B cell (primary cell): Measurements from ENCODE around the gene PPP3R1. TPM values are rescaled to one million over a fixed set of nuclear protein-coding genes. Genes with fewer than 3 reads are reported as not detected.
A peak's percentile ranks its signal among the peaks of the same experiment; 100 is the strongest.

ENCODE experiments used
- ATAC-seq: fragments of 200-7000 bp; cut with Tn5 transposase; one replicate; pipeline ENCODE4 v1.10.0; 2021; ENCODE audit warnings: low read depth, mild to moderate bottlenecking, moderate number of reproducible peaks, moderate library complexity
- CTCF ChIA-PET: fragments of 350-600 bp; sonication (Branson Sonifier 250); formaldehyde crosslinking; loops from one replicate; lab custom pipeline; 2021; ENCODE audit warnings: antibody characterized with exemption, inconsistent platforms; lab: Charles Lee
- POLR2A ChIA-PET: fragments of 350-600 bp; sonication (Branson Sonifier 250); formaldehyde crosslinking; loops from one replicate; lab custom pipeline; 2021; ENCODE audit warnings: antibody characterized with exemption; lab: Charles Lee
- DNase-seq: peaks from one replicate; pipeline ENCODE4 v3.0.0; 2013
- H2AFZ ChIP-seq: 2 replicates; pipeline ENCODE4 v1.6.1; 2012; ENCODE audit warnings: mild to moderate bottlenecking, low read depth, low read length; ENCODE audit not compliant: insufficient read depth, poor library complexity, severe bottlenecking
- H3K27ac ChIP-seq, 2 donors: 1 replicate in 1 of 2; 2 replicates in 1 of 2; pipeline ENCODE4 v1.5.1; 2012 to 2013; ENCODE audit warnings: low read length in 2 of 2, mild to moderate bottlenecking in 2 of 2, moderate library complexity in 1 of 2
- H3K27me3 ChIP-seq, 4 experiments: fragments of 200-600 bp in 1 of 4; sonication (generic) in 1 of 4; replicated peaks in 1 of 4; 1 replicate in 2 of 4; 2 replicates in 2 of 4; pipeline versions ENCODE4 v1.6.1 to v1.7.0; 2013 to 2016; ENCODE audit warnings: low read length in 3 of 4, mild to moderate bottlenecking in 2 of 4, mixed read lengths in 1 of 4, moderate library complexity in 1 of 4; ENCODE audit not compliant: insufficient read depth in 4 of 4, control insufficient read depth in 3 of 4; ENCODE audit errors: control extremely low read depth in 1 of 4
- H3K36me3 ChIP-seq, 2 experiments: replicated peaks in 1 of 2; 1 replicate in 1 of 2; 2 replicates in 1 of 2; pipeline versions ENCODE4 v1.6.1 to v1.7.1; 2013; ENCODE audit warnings: low read length in 1 of 2; ENCODE audit not compliant: insufficient read depth in 2 of 2, control insufficient read depth in 1 of 2; ENCODE audit errors: control extremely low read depth in 1 of 2, extremely low read depth in 1 of 2
- H3K4me1 ChIP-seq, 2 donors: fragments of 200-600 bp in 1 of 2; sonication (generic) in 1 of 2; 1 replicate in 1 of 2; 2 replicates in 1 of 2; pipeline versions ENCODE4 v1.5.1 to v1.6.1; 2013 to 2017; ENCODE audit warnings: low read length in 2 of 2; ENCODE audit not compliant: control insufficient read depth in 2 of 2, insufficient read depth in 2 of 2
- H3K4me2 ChIP-seq: replicated peaks from 2 replicates; pipeline ENCODE3; 2012; ENCODE audit warnings: mild to moderate bottlenecking, low read depth, low read length; ENCODE audit not compliant: poor library complexity, severe bottlenecking
- H3K4me3 ChIP-seq, 5 experiments: fragments of 200-600 bp in 1 of 5; sonication (generic) in 1 of 5; 1 replicate in 3 of 5; 2 replicates in 2 of 5; pipeline versions ENCODE4 v1.5.1 to v1.7.0; 2011 to 2016; ENCODE audit warnings: low read length in 4 of 5, mild to moderate bottlenecking in 4 of 5, low read depth in 2 of 5, control low read depth in 1 of 5, moderate library complexity in 1 of 5; ENCODE audit not compliant: insufficient read depth in 1 of 5; ENCODE audit errors: control extremely low read depth in 1 of 5, extremely low read depth in 1 of 5
- H3K79me2 ChIP-seq: fragments of 200-600 bp; sonication (generic); one replicate; pipeline ENCODE4 v1.6.0; 2016; ENCODE audit warnings: low read length; ENCODE audit not compliant: control insufficient read depth, insufficient read depth
- H3K9ac ChIP-seq: fragments of 200-600 bp; sonication (generic); 2 replicates; pipeline ENCODE4 v1.6.1; 2017; ENCODE audit warnings: mild to moderate bottlenecking, low read length, moderate library complexity
- H3K9me3 ChIP-seq, 3 donors: one replicate each; pipeline versions ENCODE4 v1.6.1 to v1.7.1; 2013; ENCODE audit warnings: low read length in 2 of 3; ENCODE audit not compliant: control insufficient read depth in 2 of 3, insufficient read depth in 1 of 3; ENCODE audit errors: control extremely low read depth in 1 of 3
- H4K20me1 ChIP-seq: 2 replicates; pipeline ENCODE4 v1.6.0; 2012; ENCODE audit warnings: mild to moderate bottlenecking, low read length; ENCODE audit not compliant: insufficient read depth, control insufficient read depth, poor library complexity, severe bottlenecking
- H3K27ac Mint-ChIP-seq: one replicate; pipeline ENCODE4 v1.8.0; 2021; ENCODE audit warnings: mixed read lengths
- H3K27me3 Mint-ChIP-seq: one replicate; pipeline ENCODE4 v1.8.0; 2021; ENCODE audit warnings: mixed read lengths
- H3K4me1 Mint-ChIP-seq: one replicate; pipeline ENCODE4 v1.8.0; 2021; ENCODE audit warnings: mixed read lengths
- H3K4me3 Mint-ChIP-seq: one replicate; pipeline ENCODE4 v1.8.0; 2021; ENCODE audit warnings: mixed read lengths
- H3K9me3 Mint-ChIP-seq: one replicate; pipeline ENCODE4 v1.8.0; 2022; ENCODE audit warnings: mixed read lengths; ENCODE audit not compliant: insufficient read depth
- CTCF ChIP-seq: fragments of 200-600 bp; IDR thresholded peaks from one replicate; pipeline ENCODE4 v1.8.0; 2022; ENCODE audit warnings: antibody characterized with exemption, mild to moderate bottlenecking
- EZH2 ChIP-seq: IDR thresholded peaks from 2 replicates; pipeline ENCODE4 v1.6.1; 2012; ENCODE audit warnings: borderline replicate concordance, low read depth, mild to moderate bottlenecking, moderate library complexity, low read length; ENCODE audit not compliant: insufficient read depth, poor library complexity, severe bottlenecking
- WGBS: methylation state at CpG from one replicate; pipeline ENCODE4 v1.1.5; 2013; ENCODE audit warnings: missing lambda C conversion rate; ENCODE audit not compliant: insufficient coverage; 5-methylcytosine and 5-hydroxymethylcytosine counted together
- intact Hi-C: fragments of 100-400 bp; cut with micrococcal nuclease; formaldehyde crosslinking; loops from one replicate; pipeline ENCODE4 v1.10.0; 2022
- polyA plus RNA-seq: library from polyadenylated mRNA; depleted of rRNA; stranded (reverse); fragments of >200 nt; gene quantifications from 2 replicates; pipeline ENCODE4 v1.2.3, GENCODE V29; 2012
- total RNA-seq, 2 donors: library from RNA; stranded (reverse); fragments of 120-200 nt in 1 of 2; gene quantifications; 1 replicate in 1 of 2; 2 replicates in 1 of 2; pipeline versions ENCODE4 v1.2.3 to v1.2.4, GENCODE V29; 2013 to 2022

Gene PPP3R1
- total and polyA plus RNA-seq, 2 donors (not counting 1 experiment from before 2014, with no cell fraction given), result 17.9 to 55.6 TPM

- Histone ChIP-seq H3K4me1 (peaks cover 45 to 58% of the 10 kb centered on the region in 2 donors), H2AFZ (no peak overlapping the region), H3K4me3 (no peak overlapping the region), H3K27me3 (no peaks in the 10 kb centered on the region), H3K9ac (peak overlapping the region; percentile 3), H3K4me2 (no peak overlapping the region), H3K36me3 (peaks cover 0 to 7% of the 10 kb centered on the region in 2 experiments), H3K27ac (peak overlapping the region in 1 of 2 donors; percentile 67), H4K20me1 (peaks cover 83% of the 10 kb centered on the region), H3K9me3 (no peaks in the 10 kb centered on the region), H3K79me2 (peaks cover 100% of the 10 kb centered on the region)
- H3K27me3 Mint-ChIP-seq, result no peaks in the 10 kb centered on the region
- DNase-seq, result no peak
- H3K27ac Mint-ChIP-seq, result no peak overlapping the region
- no peak for ATAC-seq
- H3K4me1 Mint-ChIP-seq, result peaks cover 83% of the 10 kb centered on the region
- no CpG with 5 or more reads among the region's 2 CpGs for WGBS
- no peaks in the 10 kb centered on the region for H3K9me3 Mint-ChIP-seq
- ChIA-PET POLR2A (no interaction called here), CTCF (interaction anchor here (1.0 to 1.3 kb wide), 3 partner anchors 13 to 45 kb away, joined by 3 to 4 read pairs (median 3); no protein-coding TSS in a partner anchor)
- intact Hi-C loops, result loop anchor here (2.0 kb wide), 2 partner anchors 13 to 15 kb away; no protein-coding TSS in a partner anchor
- TF ChIP-seq EZH2, result no peak
- no peak for TF ChIP-seq CTCF
- no peak overlapping the region for H3K4me3 Mint-ChIP-seq
Measured at GRCh38 chr2:68237404-68237803, 14.9 kb downstream of the PPP3R1 start.

GRCh38 chr2:68236876-68237275, 15.5 kb downstream of the PPP3R1 start:
- ChIA-PET CTCF (interaction anchor here (1.0 to 1.3 kb wide), 4 partner anchors 8 to 46 kb away, joined by 3 to 5 read pairs (median 4); no protein-coding TSS in a partner anchor), POLR2A (no interaction called here)
- Histone ChIP-seq H3K4me2 (peak overlapping the region; percentile 37), H4K20me1 (peaks cover 78% of the 10 kb centered on the region), H3K36me3 (peaks cover 0 to 7% of the 10 kb centered on the region in 2 experiments), H3K27ac (peak overlapping the region; percentile 4 to 67), H3K4me3 (no peak overlapping the region), H2AFZ (no peak overlapping the region), H3K4me1 (peaks cover 48 to 58% of the 10 kb centered on the region in 2 donors), H3K9me3 (no peaks in the 10 kb centered on the region), H3K27me3 (no peaks in the 10 kb centered on the region), H3K79me2 (peaks cover 98% of the 10 kb centered on the region), H3K9ac (no peak overlapping the region)
- intact Hi-C loops, result loop anchor here (2.0 kb wide), 2 partner anchors 14 kb away; no protein-coding TSS in a partner anchor
- no peak overlapping the region for H3K27ac Mint-ChIP-seq
- no peak for ATAC-seq
- peaks cover 85% of the 10 kb centered on the region for H3K4me1 Mint-ChIP-seq
- TF ChIP-seq CTCF (no peak), EZH2 (no peak)
- no peak for DNase-seq
- H3K9me3 Mint-ChIP-seq, result no peaks in the 10 kb centered on the region
- H3K27me3 Mint-ChIP-seq, result no peaks in the 10 kb centered on the region
- no peak overlapping the region for H3K4me3 Mint-ChIP-seq
